Activated naive CD4-positive, alpha-beta T cell (primary cell): ENCODE data around the gene PTH.

ENCODE experiments used
- DNase-seq, 4 experiments: peaks; one replicate each; lab custom pipeline; 2025; lab: John Stamatoyannopoulos, UW

PTH gene

DNA sequence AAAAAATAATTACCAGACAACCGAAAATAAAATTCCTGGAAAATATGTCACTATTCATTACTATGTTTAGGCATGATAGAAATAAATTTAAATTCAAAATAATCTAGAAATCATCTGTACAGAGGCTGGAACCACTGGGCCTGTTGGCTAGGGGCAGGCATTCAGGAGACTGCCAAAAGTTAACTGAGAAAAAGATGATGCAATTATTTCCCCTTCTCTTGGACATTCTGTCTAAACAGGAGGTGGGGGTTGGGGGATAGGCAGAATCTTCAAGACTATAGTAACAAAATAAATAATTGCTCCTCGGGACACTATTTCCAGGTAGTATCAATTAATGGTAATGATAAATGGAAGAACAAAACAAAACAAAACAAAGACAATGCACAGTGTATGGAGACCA, 46.9 kb downstream of the PTH start:
- DNase-seq: no peak

DNA sequence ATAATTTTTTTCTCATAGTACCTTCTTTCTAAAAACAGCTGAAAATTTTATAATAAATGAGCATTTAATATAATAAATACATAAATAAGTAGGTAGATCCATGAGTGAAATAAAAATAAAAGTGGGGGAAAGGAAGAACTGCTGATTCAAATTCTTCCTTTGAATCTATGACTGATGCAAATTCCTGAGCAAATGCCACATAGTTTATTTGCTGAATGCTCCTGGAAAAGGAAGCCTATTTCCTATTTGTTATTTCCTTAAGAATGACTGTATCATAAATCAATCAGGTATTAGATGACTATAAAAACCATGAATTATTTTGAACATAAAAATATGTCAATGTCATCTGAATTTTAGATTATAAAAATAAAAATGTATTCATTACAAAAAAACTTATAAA, 49.4 kb downstream of the PTH start:
- DNase-seq: no peak

DNA sequence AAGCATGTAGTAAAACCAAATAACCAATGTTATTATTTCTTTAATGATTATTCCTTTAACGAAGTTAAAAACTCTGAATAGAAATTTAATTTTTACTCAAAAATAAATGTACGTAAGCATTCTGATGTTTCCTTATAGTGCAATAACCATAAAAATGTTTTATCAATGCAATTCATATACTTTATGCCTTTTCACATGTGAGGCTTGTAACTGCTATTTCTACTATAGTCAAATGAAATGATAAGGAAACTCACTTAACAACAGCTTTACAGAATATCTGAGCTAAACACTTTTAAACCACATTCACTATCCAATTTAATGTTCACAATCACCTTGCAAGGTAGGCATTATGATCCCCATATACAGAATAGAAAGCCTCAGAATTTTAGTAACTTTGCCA, 50.2 kb downstream of the PTH start:
- DNase-seq: no peak
